SU-DHL-6 (cell line): Measurements from ENCODE around the gene NRG4.
"Not testable (repeated sequence)": the region's sequence is repeated elsewhere in the genome, so short reads cannot be mapped to it uniquely, and the experiment has no call there.

Experiments used
- H2AFZ ChIP-seq: fragments of 200-600 bp; sonication (generic); 2 replicates; pipeline ENCODE4 v1.6.1; 2014; ENCODE audit warnings: low read depth, mild to moderate bottlenecking, moderate library complexity, mixed read lengths, antibody characterized with exemption, low read length; ENCODE audit not compliant: severe bottlenecking
- H3F3A ChIP-seq: fragments of 200-600 bp; shearing (Covaris generic); 2 replicates; pipeline ENCODE4 v1.6.0; 2016; ENCODE audit warnings: antibody characterized with exemption, mild to moderate bottlenecking; ENCODE audit not compliant: insufficient read depth
- H3K27ac ChIP-seq: fragments of 200-600 bp; sonication (generic); 2 replicates; pipeline ENCODE4 v1.5.1; 2016; ENCODE audit warnings: low read depth, mild to moderate bottlenecking, low read length, moderate library complexity, mixed read lengths
- H3K27me3 ChIP-seq: fragments of 200-600 bp; sonication (generic), shearing (Covaris generic); 2 replicates; pipeline ENCODE4 v1.6.0; 2014; ENCODE audit warnings: mild to moderate bottlenecking, low read length
- H3K36me3 ChIP-seq: fragments of 200-600 bp; sonication (generic); 2 replicates; pipeline ENCODE4 v1.6.1; 2014; ENCODE audit warnings: mild to moderate bottlenecking, low read length, mixed read lengths
- H3K4me2 ChIP-seq: fragments of 300-600, 200-600 bp; shearing (Covaris generic), sonication (generic); 2 replicates; pipeline ENCODE4 v1.6.0; 2014; ENCODE audit warnings: low read length, low read depth, mild to moderate bottlenecking; ENCODE audit not compliant: poor library complexity, severe bottlenecking
- H3K4me3 ChIP-seq: fragments of 200-600 bp; sonication (generic); 2 replicates; pipeline ENCODE4 v1.5.1; 2014; ENCODE audit warnings: antibody characterized with exemption, low read length, mild to moderate bottlenecking, mixed read lengths; ENCODE audit not compliant: insufficient read depth, poor library complexity, severe bottlenecking
- H3K79me2 ChIP-seq: fragments of 200-600 bp; sonication (generic); 2 replicates; pipeline ENCODE4 v1.6.1; 2014; ENCODE audit warnings: mild to moderate bottlenecking, low read length, moderate library complexity; ENCODE audit not compliant: insufficient read depth
- H3K9ac ChIP-seq: fragments of 200-600 bp; sonication (generic); 2 replicates; pipeline ENCODE4 v1.7.0; 2014; ENCODE audit warnings: mild to moderate bottlenecking, low read length
- H3K9me2 ChIP-seq: fragments of 200-600 bp; sonication (generic); replicated peaks from 2 replicates; pipeline ENCODE4 v1.6.1; 2014; ENCODE audit warnings: low read length; ENCODE audit not compliant: insufficient read depth
- H3K9me3 ChIP-seq: fragments of 200-600 bp; sonication (generic); 2 replicates; pipeline ENCODE4 v1.6.1; 2014; ENCODE audit warnings: low read length, mixed read lengths; ENCODE audit not compliant: insufficient read depth
- H4K20me1 ChIP-seq: fragments of 200-600 bp; sonication (generic); 2 replicates; pipeline ENCODE4 v1.6.1; 2014; ENCODE audit warnings: low read depth, mild to moderate bottlenecking, antibody characterized with exemption, low read length, moderate library complexity, mixed read lengths
- CTCF ChIP-seq: fragments of 200-600 bp; sonication (generic); IDR thresholded peaks from one replicate; pipeline ENCODE4 v1.5.1; 2017; ENCODE audit warnings: antibody characterized with exemption, mild to moderate bottlenecking, low read length, moderate library complexity; ENCODE audit not compliant: insufficient read depth, poor library complexity, severe bottlenecking
- EZH2phosphoT487 ChIP-seq: fragments of 200-600 bp; sonication (generic), shearing (Covaris generic); conservative IDR thresholded peaks from 2 replicates; pipeline ENCODE4 v1.6.1; 2018; ENCODE audit warnings: mild to moderate bottlenecking, antibody characterized with exemption, low read length, moderate library complexity, mixed read lengths

NRG4 gene

GRCh38 chr15:75982468-75982867, 29.8 kb downstream of the NRG4 start:
- H2AFZ ChIP-seq, result no peak overlapping the region
- H3F3A ChIP-seq, result no peaks in the 10 kb centered on the region
- H3K9me3 ChIP-seq, result no peaks in the 10 kb centered on the region
- TF ChIP-seq CTCF (no peak), EZH2phosphoT487 (no peak)
- H4K20me1 ChIP-seq, result no peaks in the 10 kb centered on the region
- no peaks in the 10 kb centered on the region for H3K79me2 ChIP-seq
- H3K9me2 ChIP-seq, result no peaks in the 10 kb centered on the region
- no peaks in the 10 kb centered on the region for H3K27me3 ChIP-seq
- H3K9ac ChIP-seq, result no peak overlapping the region
- H3K4me2 ChIP-seq, result no peak overlapping the region
- H3K4me3 ChIP-seq, result no peak overlapping the region
- H3K27ac ChIP-seq, result no peak overlapping the region
- H3K36me3 ChIP-seq, result no peaks in the 10 kb centered on the region

GRCh38 chr15:75981149-75981815, 30.9 kb downstream of the NRG4 start:
- H4K20me1 ChIP-seq, result no peaks in the 10 kb centered on the region
- H3K4me2 ChIP-seq, result no peak overlapping the region
- no peak overlapping the region for H3K27ac ChIP-seq
- H3K36me3 ChIP-seq, result no peaks in the 10 kb centered on the region
- H3F3A ChIP-seq, result no peaks in the 10 kb centered on the region
- no peak overlapping the region for H3K4me3 ChIP-seq
- no peak overlapping the region for H2AFZ ChIP-seq
- no peak overlapping the region for H3K9ac ChIP-seq
- no peaks in the 10 kb centered on the region for H3K27me3 ChIP-seq
- H3K9me2 ChIP-seq, result no peaks in the 10 kb centered on the region
- TF ChIP-seq CTCF (no peak), EZH2phosphoT487 (no peak)
- H3K9me3 ChIP-seq, result no peaks in the 10 kb centered on the region
- H3K79me2 ChIP-seq, result no peaks in the 10 kb centered on the region

- H3K9me3 ChIP-seq, H3K36me3 ChIP-seq, H3K4me2 ChIP-seq, H4K20me1 ChIP-seq, H3K27me3 ChIP-seq, H3F3A ChIP-seq, H3K79me2 ChIP-seq, H2AFZ ChIP-seq, H3K9me2 ChIP-seq, H3K9ac ChIP-seq, H3K27ac ChIP-seq, H3K4me3 ChIP-seq: not testable (repeated sequence)
Observed at GRCh38 chr15:75976766-75977165, 35.5 kb downstream of the NRG4 start.

GRCh38 chr15:75966073-75966472, 46.2 kb downstream of the NRG4 start:
- TF ChIP-seq EZH2phosphoT487 (no peak), CTCF (no peak)
- Histone ChIP-seq H2AFZ (no peak overlapping the region), H3K9me2 (no peaks in the 10 kb centered on the region), H3F3A (no peaks in the 10 kb centered on the region), H3K27ac (no peak overlapping the region), H3K4me2 (no peak overlapping the region), H3K4me3 (no peak overlapping the region), H3K36me3 (no peaks in the 10 kb centered on the region), H3K27me3 (no peaks in the 10 kb centered on the region), H3K9me3 (no peaks in the 10 kb centered on the region), H3K9ac (no peak overlapping the region), H4K20me1 (no peaks in the 10 kb centered on the region), H3K79me2 (no peaks in the 10 kb centered on the region)
